ENCODE measurements around the gene USP1.

The USP1 gene

DNA sequence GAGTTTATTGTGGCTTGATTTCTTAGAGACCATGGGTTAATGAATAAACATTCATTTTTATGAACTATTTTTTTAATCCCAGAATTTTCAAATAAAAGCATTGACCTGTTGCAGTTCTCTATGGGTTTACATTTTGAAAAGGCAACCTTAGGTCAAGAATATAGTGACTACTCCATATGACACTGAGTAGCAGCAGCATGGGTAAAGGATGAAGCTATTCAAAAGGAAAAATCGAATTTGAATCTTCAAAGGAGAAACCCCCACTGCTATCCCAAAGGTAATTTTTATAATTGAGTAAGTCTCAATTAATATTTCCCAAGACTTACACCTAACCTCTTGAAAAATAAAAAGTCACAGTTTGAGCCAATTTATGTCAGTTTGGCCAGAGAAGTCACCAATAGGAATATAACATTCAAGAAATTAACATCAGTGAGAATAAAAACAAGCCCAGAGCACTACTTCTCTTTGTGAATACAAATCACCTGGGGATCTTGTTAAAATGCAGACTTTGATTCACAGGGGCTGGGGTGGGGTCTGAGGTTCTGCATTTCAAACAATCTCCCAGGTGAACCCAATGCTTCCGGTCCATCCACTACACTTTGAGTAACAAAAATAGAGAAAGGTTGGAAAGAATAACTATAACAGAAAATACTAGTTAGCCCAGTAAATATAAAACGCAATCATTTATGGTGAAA is 39.8 kb downstream of the USP1 start:
- in situ Hi-C loops (cut with MboI; ENCODE audit: low pct_unique_long_range_greater_than_20kb, low sequenced_read_pairs): no loop called here
- DNase-seq: no peak

DNA sequence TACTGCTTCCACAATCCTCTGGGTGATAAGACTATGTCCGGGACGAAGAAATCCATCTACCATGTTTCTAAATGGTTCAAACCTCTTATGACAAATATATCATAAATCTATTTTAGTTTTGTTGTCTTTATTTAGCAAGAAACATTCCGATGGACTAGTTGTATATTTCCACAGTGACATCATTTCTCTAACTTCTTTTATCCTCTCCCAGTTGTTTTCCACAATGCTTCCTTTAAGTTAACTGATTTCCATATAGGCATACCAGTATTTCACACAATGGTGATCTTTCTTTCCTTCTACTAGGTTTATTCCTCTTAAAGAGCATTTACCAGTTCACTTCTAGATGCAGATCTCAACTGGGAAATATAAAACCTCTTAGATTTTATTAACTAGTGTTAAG is 44.8 kb downstream of the USP1 start:
- in situ Hi-C loops (cut with MboI; ENCODE audit: low pct_unique_long_range_greater_than_20kb, low sequenced_read_pairs): no loop called here

DNA sequence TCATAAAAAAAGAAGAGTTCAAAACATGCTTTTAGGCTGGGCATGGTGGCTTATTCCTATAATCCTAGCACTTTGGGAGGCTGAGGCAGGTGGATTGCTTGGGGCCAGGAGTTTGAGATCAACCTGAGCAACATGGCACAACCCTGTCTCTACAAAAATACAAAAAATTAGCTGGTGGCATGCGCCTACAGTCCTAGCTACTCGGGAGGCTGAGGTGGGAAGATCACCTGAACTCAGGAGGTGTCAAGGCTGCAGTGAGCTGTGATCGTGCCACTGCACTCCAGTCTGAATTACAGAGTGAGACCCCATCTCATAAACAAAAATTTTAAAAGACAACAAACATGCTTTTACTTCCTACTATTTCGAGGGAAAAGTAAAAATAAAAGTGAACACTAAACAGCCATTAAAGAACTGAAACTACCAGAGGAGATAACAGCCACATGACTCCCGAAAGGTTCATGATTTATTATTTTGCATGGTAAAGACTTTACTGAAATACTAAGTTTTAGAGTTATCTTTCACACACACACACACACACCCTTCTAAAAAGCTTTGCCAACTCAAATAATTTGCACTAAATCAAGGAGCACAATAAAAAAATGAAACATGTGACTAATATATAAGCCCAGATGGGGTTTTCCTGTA is 48.1 kb downstream of the USP1 start:
- in situ Hi-C loops (cut with MboI; ENCODE audit: low pct_unique_long_range_greater_than_20kb, low sequenced_read_pairs): no loop called here

More for the DNA sequence above, 44.8 kb downstream of the USP1 start:
- no peak for DNase-seq

DNA sequence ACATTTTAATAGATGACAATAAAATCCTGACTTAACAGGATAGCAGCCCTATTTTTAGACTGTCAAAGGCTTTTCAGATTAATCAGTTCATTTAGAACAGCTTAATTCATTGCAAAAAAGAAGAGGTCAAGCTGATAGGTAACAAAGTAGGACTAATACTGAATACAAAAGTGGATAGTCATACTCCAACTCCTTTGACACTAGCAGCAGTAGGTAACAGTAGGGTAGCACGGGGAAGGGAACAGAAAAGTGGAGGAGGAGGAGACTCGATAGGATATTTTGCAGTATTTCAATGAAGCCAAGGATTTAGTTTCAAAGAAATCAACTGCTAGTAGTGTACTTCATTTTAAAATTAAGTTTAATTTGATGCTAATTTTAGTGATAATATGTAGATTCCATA is 51.1 kb downstream of the USP1 start:
- in situ Hi-C loops (cut with MboI; ENCODE audit: low pct_unique_long_range_greater_than_20kb, low sequenced_read_pairs): no loop called here

More for the DNA sequence above, 48.1 kb downstream of the USP1 start:
- DNase-seq: no peak

DNA sequence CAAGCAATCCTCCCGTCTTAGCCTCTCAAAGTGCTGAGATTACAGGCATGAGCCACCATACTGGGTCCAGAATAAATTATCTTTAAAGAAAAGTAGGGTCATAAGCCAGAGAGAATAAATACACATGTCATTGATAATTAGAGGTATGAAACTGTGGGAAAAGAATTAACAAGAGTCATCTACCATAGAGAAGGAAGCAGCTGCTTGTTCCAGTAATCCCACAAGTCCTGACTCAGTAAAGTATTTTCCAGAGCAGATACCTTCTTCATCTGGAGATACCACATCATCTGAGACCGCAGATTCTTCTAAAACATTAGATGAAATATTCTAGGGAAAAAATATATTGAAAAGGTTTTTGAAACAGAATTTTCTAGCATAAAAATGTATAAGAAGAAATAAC is 55.7 kb downstream of the USP1 start:
- DNase-seq: no peak
- in situ Hi-C loops (cut with MboI; ENCODE audit: low pct_unique_long_range_greater_than_20kb, low sequenced_read_pairs): no loop called here

More for the DNA sequence above, 51.1 kb downstream of the USP1 start:
- DNase-seq: no peak

DNA sequence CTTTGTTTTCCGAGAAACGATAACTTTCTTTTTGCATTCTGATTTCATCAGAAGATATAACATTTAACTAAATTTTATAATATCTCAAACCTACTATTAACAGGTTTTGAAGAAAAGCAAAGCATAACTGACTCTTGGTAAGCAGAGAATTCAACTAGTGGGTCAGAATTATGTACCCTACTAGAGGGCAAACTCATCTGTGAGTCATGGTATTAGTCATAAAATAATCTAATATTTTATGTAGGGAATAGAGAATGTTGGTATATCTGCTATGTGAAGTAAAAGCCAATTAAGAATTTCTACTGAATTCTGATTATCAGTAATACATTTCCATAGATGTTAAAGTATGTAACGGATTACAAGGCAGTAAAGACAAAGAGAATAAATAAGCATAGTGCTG is 56.8 kb downstream of the USP1 start:
- in situ Hi-C loops (cut with MboI; ENCODE audit: low pct_unique_long_range_greater_than_20kb, low sequenced_read_pairs): no loop called here
- DNase-seq: no peak

DNA sequence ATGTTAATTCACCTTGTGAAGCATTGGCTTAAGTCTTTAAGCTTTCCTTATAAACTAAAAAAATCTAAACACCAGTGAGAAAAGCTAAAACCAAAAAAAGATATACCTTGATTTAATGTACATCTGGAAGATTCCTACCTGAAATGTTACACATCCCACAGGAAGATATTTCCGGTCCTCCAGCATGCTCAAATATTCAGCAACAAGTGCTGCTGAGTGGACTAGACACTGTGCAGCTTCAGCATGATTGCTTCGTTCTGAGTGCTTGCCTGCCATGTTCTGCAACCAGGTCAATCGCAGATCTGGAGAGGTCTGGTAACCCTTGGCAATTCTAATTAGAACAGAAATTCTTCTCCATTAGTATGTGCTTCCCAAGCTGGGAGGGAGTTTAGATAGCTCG is 57.3 kb downstream of the USP1 start:
- in situ Hi-C loops (cut with MboI; ENCODE audit: low pct_unique_long_range_greater_than_20kb, low sequenced_read_pairs): no loop called here
- DNase-seq: no peak

DNA sequence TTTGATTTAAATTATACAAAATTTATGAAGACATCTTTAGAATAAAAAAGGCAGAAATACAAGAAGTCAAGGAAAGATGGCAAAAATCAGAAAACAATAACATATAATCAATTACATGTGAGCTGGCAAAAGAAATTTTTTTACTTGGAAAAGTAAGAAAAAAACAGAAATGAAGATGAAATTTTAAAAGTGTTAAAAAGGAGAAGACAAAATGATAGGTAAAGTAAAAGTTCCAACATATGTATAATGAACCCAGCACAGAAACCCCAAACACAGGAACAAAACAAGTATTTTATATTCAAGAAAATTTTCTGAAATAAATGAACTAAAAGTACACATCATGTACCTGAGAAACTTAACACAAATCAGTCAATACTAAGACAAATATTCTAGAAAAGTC is 63.4 kb downstream of the USP1 start:
- no peak for DNase-seq
- in situ Hi-C loops (cut with MboI; ENCODE audit: low pct_unique_long_range_greater_than_20kb, low sequenced_read_pairs): loop anchor here (25.0 kb wide), 1 partner anchor 237 kb away; no protein-coding TSS in a partner anchor

Data from KBM-7 (cell line).